Purkinje cell (primary cell): ENCODE results near the gene OR2B3. TPM values are rescaled to one million over a fixed set of nuclear protein-coding genes. Genes with fewer than 3 reads are reported as not detected.

Source experiments
- polyA plus RNA-seq: library from polyadenylated mRNA; unstranded; fragments of >200 nt; fragmentation: Nextera tagmentation; gene quantifications from 2 replicates; pipeline ENCODE4 v1.2.1, GENCODE V29; 2014

Gene OR2B3
- not detected in 2 replicates for polyA plus RNA-seq

GRCh38 chr6:29087213-29087612, at the start of gene OR2B3:
Gene OR2B3, minus strand, starts transcription at chr6:29087313. Its CDS starts 65 bp downstream, at chr6:29087248.

GRCh38 chr6:29107758-29108157, 20.6 kb upstream of the OR2B3 start, which contains the start of gene OR2J3:
Gene OR2J3, plus strand, starts transcription at chr6:29108058. Its CDS starts 3,833 bp downstream, at chr6:29111891.

GRCh38 chr6:29099190-29099589, 12.1 kb upstream of the OR2B3 start, which contains the start of gene OR2J1:
Gene OR2J1, plus strand, starts transcription at chr6:29099490. Its CDS starts 1,453 bp downstream, at chr6:29100943.

GRCh38 chr6:29045075-29045474, 42.0 kb downstream of the OR2B3 start, which contains the start of gene OR2W1:
Gene OR2W1, minus strand, starts transcription at chr6:29045175. Its CDS starts 0 bp downstream, at chr6:29045175.

Other genes starting within 250 kb of the OR2B3 start
- gene TRIM27, start 163.3 kb downstream of the OR2B3 start, polyA plus RNA-seq: 11.7 and 12.7 TPM in 2 replicates
- gene ZNF311, start 82.0 kb downstream of the OR2B3 start, polyA plus RNA-seq: 0.77 and 0.90 TPM in 2 replicates
- gene OR2W1, start 42.1 kb downstream of the OR2B3 start, polyA plus RNA-seq: not detected in 2 replicates
- not detected in 2 replicates for gene OR2J1, start 12.2 kb upstream of the OR2B3 start, polyA plus RNA-seq
- gene OR2J3, start 20.7 kb upstream of the OR2B3 start, polyA plus RNA-seq: not detected in 2 replicates
- gene OR2J2, start 83.6 kb upstream of the OR2B3 start, polyA plus RNA-seq: not detected in 2 replicates
- gene OR14J1, start 214.4 kb upstream of the OR2B3 start, polyA plus RNA-seq: not detected in 2 replicates